HL-60 (cell line): ENCODE measurements around the gene DOCK10. TPM values are rescaled to one million over a fixed set of nuclear protein-coding genes. Genes with fewer than 3 reads are reported as not detected.

Source experiments
- DNase-seq, 2 experiments: peaks; one replicate each; pipeline ENCODE4 v3.0.0-alpha.2; 2010 to 2020; ENCODE audit warnings: low read depth in 1 of 2, low spot score in 1 of 2
- H3K27ac ChIP-seq: fragments of 250-450 bp; sonication (Bioruptor Pico); replicated peaks from 2 replicates; pipeline ENCODE4 v1.5.1; 2020; ENCODE audit warnings: mild to moderate bottlenecking, moderate library complexity
- H3K27me3 ChIP-seq: fragments of 250-450 bp; sonication (Bioruptor Pico); 2 replicates; pipeline ENCODE4 v1.5.1; 2021; ENCODE audit warnings: mild to moderate bottlenecking, moderate library complexity; ENCODE audit not compliant: insufficient read depth, poor library complexity, severe bottlenecking
- H3K4me3 ChIP-seq: replicated peaks from 2 replicates; pipeline ENCODE4 v1.5.1; 2011; ENCODE audit warnings: mild to moderate bottlenecking, control low read depth, low read length; ENCODE audit not compliant: insufficient read depth
- CTCF ChIP-seq: IDR thresholded peaks from one replicate; pipeline ENCODE4 v1.5.1; 2011; ENCODE audit warnings: low read length, control low read depth, inconsistent platforms; ENCODE audit not compliant: insufficient read depth
- GABPA ChIP-seq: IDR thresholded peaks from 2 replicates; pipeline ENCODE4 v1.6.1; 2012; ENCODE audit warnings: low read depth
- POLR2AphosphoS5 ChIP-seq: IDR thresholded peaks from 2 replicates; pipeline ENCODE4 v1.6.1; 2012; ENCODE audit warnings: low read depth
- REST ChIP-seq: IDR thresholded peaks from 2 replicates; pipeline ENCODE4 v1.6.1; 2012; ENCODE audit warnings: low read depth; ENCODE audit not compliant: insufficient replicate concordance
- SPI1 ChIP-seq: IDR thresholded peaks from 2 replicates; pipeline ENCODE4 v1.6.1; 2012; ENCODE audit warnings: low read depth, mild to moderate bottlenecking, borderline replicate concordance
- microRNA-seq: library from miRNA; unstranded; fragments of <30 nt; microRNA quantifications from one replicate; pipeline ENCODE4, GENCODE V29; 2018

DOCK10 gene

GRCh38 chr2:224716921-224717320 lies 325.3 kb downstream of the DOCK10 start:
- no peak for DNase-seq
- Histone ChIP-seq H3K4me3 (no peak overlapping the region), H3K27me3 (no peaks in the 10 kb centered on the region), H3K27ac (no peak overlapping the region)
- TF ChIP-seq SPI1 = no peak
- TF ChIP-seq GABPA = no peak
- no peak for TF ChIP-seq REST
- TF ChIP-seq CTCF = no peak
- no peak for TF ChIP-seq POLR2AphosphoS5

- peaks cover 2% of the 10 kb centered on the region for H3K27me3 ChIP-seq
- H3K4me3 ChIP-seq = no peak within 1 kb of the TSS
- H3K27ac ChIP-seq = no peak within 1 kb of the TSS
- TF ChIP-seq SPI1 = no peak
- no peak for TF ChIP-seq CTCF
- TF ChIP-seq POLR2AphosphoS5 = no peak
- TF ChIP-seq REST = no peak
- TF ChIP-seq GABPA = no peak
- DNase-seq = no peak
Observed at GRCh38 chr2:224716201-224716600, 326.1 kb downstream of the DOCK10 start, which contains the start of gene CCDC195. CCDC195 (minus strand) TSS chr2:224716365; CDS start chr2:224716365, 0 bp downstream.

Small RNA genes lying within 50 kb of the gene (microRNA-seq; reads per million reads assigned to microRNA genes)
- gene MIR4439 = not detected
